SIG-M5 treated with dmso at 0.1 percent for 504 hours (cell line): ENCODE data around the gene THPO.

Experiments used
- DNase-seq: peaks from one replicate; lab custom pipeline; 2025; ENCODE audit not compliant: unreplicated experiment; lab: John Stamatoyannopoulos, UW

THPO gene

DNA sequence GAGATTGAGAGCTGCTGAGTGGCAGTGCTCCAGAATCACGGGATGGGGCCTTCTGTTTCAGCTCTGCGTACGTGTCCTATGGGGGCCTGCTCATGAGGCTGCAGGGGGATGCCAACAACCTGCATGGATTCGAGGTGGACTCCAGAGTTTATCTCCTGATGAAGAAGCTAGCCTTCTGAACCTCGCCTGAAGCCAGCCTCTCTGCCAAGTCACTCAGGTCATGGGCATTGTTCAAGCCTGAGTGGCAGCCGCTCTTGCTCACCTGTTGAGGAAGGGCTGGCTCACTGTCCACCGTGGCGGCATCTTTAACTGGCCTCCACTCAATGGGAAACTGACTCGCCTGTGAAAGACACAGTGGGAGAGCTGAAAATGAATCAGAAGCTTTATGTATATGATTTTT, 9.9 kb downstream of the THPO start:
- no peak for DNase-seq

DNA sequence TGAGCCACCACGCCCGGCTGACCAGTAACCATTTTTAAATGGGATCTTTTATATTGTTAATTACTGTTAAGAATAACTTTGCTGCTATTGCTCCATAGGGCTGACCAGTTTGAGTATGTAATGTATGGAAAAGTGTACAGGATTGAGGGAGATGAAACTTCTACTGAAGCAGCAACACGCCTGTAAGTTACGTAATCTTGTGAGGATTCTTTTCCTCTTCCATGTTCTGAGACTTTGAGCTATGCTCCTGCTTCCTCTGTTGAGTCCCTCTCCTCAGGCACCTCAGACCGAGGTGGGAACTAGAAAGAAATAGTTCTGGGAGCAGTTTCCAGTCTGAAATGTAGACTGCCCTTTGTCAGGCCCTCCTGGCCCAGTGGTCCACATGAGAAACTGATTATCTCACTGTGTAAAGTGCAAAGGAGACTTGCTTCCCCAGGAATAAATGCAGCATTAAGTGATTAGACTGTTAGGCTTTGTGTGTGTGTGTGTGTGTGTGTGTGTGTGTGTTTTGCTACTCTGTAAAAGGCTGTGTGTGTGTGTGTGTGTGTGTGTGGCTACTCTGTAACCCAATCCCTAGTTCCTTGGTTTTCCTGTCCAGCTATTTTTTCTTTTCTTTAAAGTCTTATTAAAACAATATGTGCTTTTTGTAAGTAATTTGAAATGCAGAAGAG, 11.3 kb downstream of the THPO start:
- peak; percentile 17 for DNase-seq

DNA sequence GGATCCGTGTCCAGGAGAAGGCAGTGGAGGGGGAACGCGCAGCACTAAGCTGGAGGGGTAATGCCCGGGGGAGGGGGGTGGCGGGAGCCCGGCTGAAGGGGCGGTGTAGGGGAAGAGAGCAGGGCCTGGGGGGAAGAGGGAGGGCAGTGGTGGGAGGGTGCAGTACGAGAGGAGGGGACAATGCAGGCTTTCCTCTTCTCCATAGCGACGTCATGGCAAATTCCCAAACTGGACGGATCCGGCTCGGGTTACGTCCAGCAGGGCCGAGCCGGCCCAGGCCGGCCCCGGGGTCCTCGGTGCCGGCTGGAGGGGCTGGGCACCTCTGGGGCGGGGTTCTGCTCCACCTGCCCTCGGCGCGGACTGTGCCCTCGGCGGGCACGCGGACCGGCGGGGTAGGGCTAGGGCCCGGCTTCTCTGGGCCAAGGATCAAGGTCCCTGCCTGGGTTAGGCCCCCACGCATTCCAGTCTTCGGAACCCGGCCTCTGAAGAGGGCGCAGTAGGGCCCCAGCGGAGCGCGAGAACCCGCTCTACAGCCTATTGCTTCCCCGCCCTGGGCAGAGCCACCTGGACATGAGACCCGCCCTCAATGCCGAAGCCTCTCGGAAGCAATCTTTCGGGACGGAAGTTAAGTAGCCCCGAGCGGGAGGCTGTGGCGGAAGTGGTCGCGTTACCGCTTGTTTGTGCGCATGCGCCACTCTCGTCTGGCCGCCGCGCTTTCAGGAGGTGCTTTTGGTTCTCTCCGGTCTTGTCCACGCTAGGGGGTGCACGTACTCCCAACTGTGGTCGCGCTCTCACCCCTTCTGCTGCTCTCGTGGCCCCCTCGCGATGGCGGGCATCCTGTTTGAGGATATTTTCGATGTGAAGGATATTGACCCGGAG, 15.1 kb downstream of the THPO start:
- DNase-seq, result peak; percentile 99

DNA sequence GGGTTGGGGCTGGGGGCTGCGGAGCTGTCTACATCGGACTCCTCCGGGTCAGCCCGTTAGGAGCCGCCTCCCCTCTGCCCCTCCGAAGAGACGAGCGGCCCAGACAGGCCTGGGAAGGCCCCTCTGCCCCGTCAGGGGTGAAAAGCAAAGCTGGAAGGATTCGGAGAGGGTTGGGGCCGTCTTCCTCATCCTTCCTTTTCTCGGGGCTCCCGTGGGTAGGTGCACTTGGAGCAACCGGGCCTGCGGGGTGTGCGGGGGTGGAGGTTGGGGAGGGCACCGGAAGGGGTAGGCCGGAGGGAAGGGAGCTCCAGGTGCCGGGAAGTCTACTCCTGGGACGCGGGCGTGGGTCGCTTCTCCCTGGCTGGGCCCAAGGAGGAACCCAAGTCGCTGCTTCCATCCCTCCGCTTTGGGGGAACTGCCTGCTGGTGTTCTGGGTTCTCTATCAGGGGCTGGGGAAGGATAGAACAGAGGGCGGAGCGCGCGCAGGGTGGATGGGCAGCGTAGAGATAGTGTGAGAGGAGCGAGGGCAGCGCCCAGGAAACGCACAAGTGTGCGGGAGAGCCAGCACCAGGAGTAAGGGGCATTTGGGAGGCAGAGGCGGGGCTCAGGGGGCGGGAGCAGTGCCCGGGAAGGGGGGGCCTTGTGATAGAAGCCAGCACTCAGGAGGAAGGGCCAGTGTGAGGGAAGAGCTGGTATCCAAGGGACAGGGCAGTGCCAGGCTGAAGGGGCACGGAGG, 15.9 kb downstream of the THPO start:
- DNase-seq, result peak; percentile 69

DNA sequence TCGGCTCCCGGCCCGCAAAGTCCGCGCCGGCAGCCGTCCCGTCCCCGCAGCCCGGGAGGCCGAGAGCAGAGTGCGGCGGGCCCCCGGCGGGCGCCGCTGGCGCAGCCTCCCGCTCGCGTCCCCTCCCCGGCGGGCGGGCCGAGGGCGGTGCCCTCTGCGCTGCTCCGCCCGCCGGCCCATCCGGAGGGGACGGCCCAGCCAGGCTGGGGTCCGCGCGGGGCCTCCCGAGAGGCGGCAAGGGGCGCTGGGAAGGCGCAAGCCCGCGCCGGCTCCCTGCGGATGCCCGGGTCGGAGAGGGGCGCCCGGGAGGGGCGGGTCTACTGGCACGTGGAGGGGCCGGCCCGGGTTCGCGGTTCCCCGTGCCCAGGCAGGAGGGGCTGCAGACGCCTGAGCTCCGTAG, 16.5 kb downstream of the THPO start, which contains the start of the genes CLCN2 and POLR2H:
Gene CLCN2 (minus strand): TSS at position 74 of the 400 bp plus-strand sequence. CDS start 126 bp downstream, outside the sequence.
Gene POLR2H (plus strand): TSS at position 179 of the 400 bp plus-strand sequence. CDS start 1,783 bp downstream, outside the sequence.
- peak; percentile 47 for DNase-seq

DNA sequence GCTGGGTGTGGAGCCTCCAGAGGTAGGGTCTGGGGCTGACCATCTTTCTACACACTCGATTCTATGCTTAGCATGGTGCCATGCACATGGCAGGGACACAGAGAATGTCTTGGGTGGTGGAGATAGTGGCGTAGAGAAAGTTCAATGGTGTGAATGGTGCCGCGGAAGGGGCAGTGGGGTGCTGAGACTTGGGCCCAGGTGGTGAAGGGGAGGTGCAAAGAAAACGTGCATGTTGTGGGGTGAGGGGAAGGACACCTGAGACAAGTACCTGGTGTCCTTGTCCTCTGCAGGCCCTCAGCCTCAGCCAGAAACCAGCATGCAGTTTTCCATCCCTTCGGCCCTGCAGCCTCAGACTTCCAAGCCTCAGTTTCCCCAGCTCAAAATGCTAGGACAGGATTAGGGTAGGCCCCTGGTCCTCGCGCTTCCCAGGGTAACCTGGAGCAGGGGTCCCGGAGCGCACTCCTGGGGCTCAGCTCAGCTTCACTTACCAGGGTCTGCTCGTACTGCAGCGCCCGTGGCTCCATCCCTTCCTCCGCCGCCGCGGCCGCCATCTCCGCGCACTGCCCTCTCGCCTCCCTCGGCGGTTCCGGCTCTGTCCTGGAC, 17.0 kb downstream of the THPO start:
- DNase-seq, result no peak

DNA sequence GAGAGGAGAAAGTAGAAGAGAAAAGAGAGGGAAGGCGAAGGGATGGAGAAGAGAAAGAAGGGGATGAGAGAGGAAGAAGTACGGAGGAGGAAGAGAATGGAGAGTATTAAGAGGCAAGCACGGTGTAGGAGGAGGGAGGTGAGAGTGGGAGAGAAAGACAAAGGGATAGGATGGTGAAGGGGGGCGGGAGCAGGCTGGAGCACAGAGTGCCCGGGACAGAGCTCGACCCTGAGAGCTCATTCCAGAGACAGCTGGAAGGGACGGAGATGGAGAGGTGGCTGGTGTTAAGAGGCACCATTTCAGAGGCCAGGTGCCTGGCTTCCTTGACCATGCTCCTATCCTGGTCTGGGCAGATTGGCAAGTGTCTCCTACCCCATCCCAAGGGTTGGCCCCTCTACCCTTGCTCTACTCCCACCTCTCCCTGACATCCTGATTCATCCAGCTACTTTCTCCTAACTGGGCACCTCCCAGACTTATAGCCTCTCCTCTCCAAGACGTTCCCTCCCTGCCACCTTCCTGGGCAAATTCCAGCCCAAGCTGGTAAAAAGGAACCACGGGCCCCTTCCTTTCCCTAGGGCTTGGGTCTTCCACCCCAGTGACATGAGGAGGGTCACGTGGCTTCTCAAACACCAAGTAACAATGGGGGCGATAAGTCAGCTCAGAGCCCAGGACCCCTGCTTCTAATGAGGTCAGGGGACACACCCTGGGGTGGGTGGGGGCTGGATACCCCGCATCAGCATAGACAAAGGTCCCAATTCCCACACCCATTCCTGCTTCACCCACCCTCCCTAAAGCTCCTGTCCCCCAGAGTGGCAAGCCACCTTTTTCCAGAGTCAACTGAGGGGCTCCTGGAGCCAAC, 17.7 kb downstream of the THPO start:
- DNase-seq, result no peak

DNA sequence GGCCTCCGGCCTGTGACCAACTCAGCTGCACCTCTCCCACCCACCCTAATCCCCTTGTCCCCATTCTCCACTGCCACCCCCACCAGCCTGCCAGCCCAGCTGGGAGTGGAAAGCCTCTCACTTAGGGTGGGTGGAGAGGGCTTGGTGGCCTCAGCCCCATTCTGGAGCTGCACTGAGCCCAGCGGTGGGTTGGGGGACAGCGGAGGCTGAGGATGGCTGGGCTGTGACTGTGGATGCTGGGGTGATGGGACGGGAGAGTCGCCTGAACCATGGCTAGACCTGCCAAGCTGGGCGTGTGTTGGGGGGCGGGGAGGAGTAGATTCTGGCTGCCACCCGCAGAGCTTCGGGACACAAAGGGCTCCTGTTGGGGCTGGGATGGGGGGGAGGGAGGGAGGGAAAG, 18.4 kb downstream of the THPO start:
- DNase-seq, result no peak

DNA sequence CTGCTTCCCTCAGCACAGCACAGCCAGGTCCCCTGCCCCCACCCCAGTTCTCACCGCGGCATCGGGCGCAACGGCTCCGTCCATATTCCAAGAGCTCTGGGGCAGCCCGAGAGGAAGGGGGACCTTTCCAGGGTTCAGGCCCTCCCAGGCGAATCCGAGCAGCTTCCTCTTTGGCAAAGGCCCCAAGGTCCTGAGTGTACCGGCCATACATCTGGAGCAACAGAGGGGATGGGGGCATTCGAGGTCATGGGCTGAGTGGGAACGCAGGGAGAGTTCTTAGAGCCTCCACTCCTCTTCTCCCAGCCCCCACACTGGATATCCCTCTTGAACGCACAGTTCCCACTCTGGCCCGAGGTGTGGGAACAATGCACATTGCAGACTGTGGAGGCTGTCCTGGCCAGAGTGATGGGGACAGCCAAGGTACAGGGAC, 19.1 kb downstream of the THPO start:
- no peak for DNase-seq

DNA sequence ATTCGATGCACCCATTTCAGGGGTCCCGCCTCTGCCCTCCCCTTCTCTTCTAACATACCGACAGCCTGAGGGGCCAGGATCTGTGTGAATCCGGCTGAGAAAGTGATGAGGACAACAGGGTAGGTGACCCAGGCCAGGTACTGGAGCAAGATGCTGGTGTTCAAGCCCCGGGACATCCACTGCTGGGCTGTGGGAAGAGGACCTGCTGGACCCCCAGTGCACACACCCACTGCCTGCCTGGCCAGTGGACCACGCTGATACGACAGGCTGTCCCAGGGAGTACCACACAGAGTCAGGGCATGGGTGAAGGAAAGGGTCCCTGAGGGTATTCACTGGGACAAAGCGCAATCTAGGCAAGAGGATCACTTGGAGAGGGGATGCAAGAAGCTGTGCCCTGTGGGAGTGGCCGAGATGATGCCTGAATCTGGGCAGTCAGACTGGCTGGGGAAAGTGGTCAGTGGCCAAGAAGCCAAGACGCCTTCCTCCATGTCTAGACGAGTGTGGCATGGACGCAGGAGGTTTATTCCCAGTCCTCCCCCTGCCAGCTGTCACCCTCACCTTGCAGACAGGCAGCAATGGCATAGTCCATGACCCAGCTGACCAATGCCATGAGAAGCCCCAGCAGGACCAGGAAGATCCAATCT, 19.8 kb downstream of the THPO start:
- DNase-seq, result no peak

DNA sequence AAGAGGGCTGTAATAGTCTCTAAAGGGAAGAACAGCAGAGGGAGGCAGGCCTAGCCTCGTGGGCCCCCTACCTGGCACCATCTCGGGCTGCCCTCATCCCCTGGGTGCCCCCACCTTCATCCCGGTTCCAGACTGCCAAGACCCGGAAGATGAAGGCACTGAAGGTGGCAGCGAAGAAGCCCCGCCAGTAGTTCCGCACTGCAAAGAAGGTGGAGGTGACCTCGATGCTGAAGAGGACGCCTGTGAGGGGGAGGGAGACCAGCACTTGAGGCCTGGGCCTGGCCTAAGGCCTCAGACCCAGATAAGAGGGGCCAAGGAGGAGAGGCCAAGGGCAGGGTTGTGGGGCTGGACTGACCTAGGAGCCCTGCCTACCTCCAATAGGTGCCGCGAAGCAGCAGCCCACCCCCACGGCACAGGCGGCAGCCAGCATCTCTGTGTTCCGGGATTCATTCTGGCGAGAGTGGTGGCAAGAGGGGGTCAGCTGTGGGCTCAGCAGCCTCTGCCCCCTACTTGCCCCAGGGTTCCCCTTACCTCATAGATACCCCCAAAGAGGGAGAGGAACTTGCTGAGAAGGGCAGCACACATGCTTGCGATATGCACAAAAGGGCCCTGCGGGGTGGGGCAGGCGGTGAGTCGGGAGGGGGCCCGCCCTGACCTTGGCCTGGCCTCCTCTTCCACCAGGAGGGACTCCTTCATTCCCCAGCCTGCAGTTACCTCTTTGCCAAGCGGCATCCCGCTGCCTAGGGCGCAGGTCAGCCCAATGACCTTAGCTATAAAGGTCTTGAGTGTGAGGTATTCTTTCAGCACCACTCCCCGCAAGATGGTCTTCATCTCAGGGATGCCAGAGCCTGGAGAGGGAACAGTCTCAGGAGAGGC, 20.5 kb downstream of the THPO start:
- no peak for DNase-seq

DNA sequence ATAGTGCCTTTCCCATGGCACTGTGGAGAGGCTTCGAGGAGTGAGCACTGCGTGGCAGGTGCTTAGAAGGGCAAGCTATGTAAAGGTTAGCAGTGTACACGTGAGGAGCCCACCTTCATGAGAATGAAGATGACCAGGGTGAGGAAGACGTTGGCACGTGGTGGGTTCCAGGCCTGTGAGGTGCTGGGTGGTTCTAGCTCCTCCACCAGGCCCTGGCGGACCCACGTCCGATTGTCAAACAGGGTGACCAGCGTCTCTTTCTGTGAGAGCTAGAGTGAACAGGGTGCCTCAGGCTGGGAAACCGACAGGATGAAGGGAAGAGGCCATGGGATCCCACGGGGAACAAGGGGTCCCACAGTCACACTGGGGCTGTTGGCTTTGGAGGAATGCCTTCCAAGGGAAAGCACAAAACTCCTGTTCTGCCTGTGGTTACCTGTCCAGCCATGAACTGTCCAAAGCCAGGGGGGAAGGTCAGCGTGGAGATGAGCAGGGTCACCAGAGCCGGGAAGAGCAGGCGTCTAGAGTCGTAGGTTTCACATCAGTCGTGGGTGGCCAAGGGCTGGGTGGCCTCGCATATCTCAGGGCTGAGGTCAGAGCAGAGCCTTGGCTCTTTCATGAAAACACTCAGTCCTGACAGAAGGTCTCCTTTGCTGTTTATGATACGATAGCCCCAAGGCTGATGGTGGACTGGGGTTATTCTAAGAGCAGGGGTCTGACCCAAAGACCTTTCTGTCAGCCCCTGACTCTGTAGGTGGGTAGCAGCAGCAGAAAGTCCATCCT, 22.6 kb downstream of the THPO start:
- DNase-seq, result no peak

DNA sequence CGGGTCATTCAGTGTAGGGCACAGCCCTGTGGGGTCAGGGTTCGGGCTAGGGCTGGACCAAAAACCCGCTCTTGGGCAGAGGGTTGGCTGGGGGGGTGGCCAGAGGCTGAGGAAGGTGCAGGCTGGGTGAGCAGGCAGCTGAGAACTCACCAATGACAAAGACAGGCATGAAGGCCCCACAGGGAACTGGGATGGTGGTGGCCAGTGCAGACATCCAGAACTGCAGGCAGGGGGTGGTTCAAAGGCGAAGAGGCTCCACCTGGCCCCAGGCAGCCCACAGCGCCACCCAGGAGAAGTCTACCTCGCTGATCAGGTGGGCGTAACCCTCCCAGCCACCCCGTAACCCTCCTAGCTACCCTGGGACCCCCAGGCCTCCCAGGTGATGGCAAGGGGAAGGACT, 23.3 kb downstream of the THPO start:
- DNase-seq, result no peak

DNA sequence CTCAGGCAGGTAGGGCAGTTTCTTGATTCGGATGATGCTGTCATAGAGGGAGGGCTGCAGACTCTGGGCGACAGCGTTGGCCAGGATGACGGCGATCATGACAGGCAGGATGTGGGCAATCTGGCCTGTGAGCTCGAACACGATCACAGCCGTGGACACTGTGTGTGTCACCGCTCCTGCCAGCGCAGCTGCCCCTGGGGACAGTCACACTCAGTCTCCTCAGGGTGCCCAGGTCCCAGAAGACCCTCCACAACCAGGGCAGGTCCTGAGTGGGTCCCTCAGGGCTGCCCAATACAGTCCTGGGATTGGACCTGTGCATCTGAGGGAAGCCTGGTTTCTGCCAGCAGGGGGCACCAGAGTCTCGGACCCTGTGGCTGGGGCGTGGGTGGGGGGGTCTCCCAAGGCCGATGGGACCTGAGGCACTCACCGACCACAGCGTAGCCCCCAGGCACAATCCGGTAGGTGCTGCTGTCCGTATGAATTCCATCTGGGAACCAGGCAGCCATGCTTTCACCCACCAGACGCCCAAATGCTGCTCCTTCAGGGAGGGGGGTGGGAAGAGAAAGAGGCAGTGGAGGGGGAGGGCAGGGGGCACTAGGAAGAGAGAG, 23.8 kb downstream of the THPO start:
- peak; percentile 13 for DNase-seq

DNA sequence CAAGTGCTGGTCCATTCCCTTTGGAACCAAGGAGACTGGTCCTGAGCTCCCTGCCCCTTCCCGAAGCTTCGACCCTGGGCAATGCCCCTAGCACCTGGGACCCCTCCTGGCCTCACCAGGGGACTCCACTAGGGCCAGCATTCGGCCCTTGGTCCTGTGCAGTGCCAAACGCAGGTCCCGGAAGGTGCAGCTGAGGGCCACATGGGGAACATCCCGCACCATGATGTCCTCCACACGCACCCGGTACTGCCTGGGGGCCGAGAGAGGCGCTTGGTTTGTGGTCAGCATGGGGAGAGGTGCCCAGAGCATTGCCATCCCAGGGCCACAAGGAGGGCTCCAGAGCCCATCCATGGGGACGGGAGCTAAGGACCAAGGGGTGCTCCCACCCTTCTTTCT, 24.5 kb downstream of the THPO start:
- no peak for DNase-seq

DNA sequence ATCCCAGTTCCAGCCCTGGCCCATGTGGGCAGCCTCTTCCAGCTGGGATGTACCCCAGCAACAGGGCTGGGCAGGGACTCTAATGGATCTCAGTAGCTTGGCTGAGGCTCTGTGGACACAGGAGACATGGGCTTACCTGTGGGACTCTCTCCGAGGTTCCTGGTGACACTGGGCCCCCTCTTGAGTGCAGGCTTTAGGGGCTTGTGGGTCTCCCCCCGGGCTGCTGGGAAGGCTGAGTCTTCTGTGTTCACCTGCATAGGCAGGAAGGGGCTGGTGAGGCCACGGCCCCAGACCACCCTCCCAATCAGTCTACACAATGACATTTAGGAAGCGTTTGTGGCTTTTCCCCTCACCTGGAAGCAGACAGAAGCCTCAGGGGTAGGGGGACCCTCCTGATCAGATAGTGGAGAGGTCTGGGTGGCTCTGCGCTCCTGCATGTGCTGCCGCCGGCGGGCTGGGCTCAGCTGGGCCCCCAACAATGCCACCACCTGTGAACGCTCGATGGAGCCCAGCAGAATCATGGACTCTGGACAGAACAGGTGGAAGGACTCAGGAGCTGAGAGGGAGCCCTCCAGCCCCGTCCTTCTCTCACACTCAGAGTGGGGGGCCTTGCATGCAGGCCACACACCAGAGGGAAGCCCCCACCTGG, 25.0 kb downstream of the THPO start:
- DNase-seq, result no peak
